Esophagus muscularis mucosa (tissue), 4 donors: ENCODE measurements around the gene LARGE1. TPM values are rescaled to one million over a fixed set of nuclear protein-coding genes. Genes with fewer than 3 reads are reported as not detected.

Experiments used
- DNase-seq: peaks from one replicate; pipeline ENCODE4 v3.0.0-alpha.2; 2017; ENCODE audit errors: extremely low spot score
- H3K27ac ChIP-seq, 4 donors: fragments of 200-600 bp; sonication (generic); replicated peaks in 1 of 4; 1 replicate in 3 of 4; 2 replicates in 1 of 4; pipeline ENCODE4 v1.5.1; 2016 to 2019; ENCODE audit warnings: mild to moderate bottlenecking in 1 of 4
- H3K27me3 ChIP-seq, 4 donors: fragments of 200-600 bp; sonication (generic); one replicate each; pipeline versions ENCODE4 v1.5.1 to v1.6.0; 2016 to 2019
- H3K36me3 ChIP-seq, 4 donors: fragments of 200-600 bp; sonication (generic); one replicate each; pipeline ENCODE4 v1.5.1; 2016 to 2019
- H3K4me1 ChIP-seq, 4 donors: fragments of 200-600 bp; sonication (generic); one replicate each; pipeline ENCODE4 v1.5.1; 2016 to 2019
- H3K4me3 ChIP-seq, 4 donors: fragments of 200-600 bp; sonication (generic); 1 replicate in 2 of 4; 2 replicates in 2 of 4; pipeline ENCODE4 v1.5.1; 2016 to 2019; ENCODE audit warnings: mild to moderate bottlenecking in 4 of 4, moderate library complexity in 1 of 4
- H3K9me3 ChIP-seq, 4 donors: fragments of 200-600 bp; sonication (generic); 1 replicate in 3 of 4; 2 replicates in 1 of 4; pipeline ENCODE4 v1.5.1; 2016 to 2019
- EP300 ChIP-seq: sonication (generic); formaldehyde crosslinking; IDR thresholded peaks from one replicate; pipeline ENCODE4 v1.6.1; 2017; ENCODE audit warnings: antibody characterized with exemption
- POLR2A ChIP-seq: fragments of 450-650 bp; IDR thresholded peaks from one replicate; pipeline ENCODE4 v1.6.1; 2017; ENCODE audit warnings: antibody characterized with exemption, moderate library complexity, mild to moderate bottlenecking, low read depth
- POLR2AphosphoS5 ChIP-seq, 2 donors: sonication (generic); formaldehyde crosslinking; IDR thresholded peaks; one replicate each; pipeline ENCODE4 v1.6.1; 2017; ENCODE audit warnings: antibody characterized with exemption in 2 of 2
- WGBS: methylation state at CpG from one replicate; pipeline ENCODE4 v1.1.5; 2018; 5-methylcytosine and 5-hydroxymethylcytosine counted together
- intact Hi-C: fragments of 100-400 bp; cut with DNase I; formaldehyde crosslinking; loops from one replicate; pipeline ENCODE4 v1.15.1; 2023
- total RNA-seq, 4 donors: library from RNA; depleted of rRNA; stranded (reverse); fragments of >200 nt; gene quantifications; one replicate each; pipeline versions ENCODE4 v1.1.0 to v1.2.1, GENCODE V29; 2016
- TF ChIP-seq, protein P1 (sequence below), 3 experiments: fragments of 200-600 bp in 2 of 3; fragments of 450-650 bp in 1 of 3; sonication (generic) in 2 of 3; IDR thresholded peaks; one replicate each; pipeline ENCODE4 v1.5.1; 2017 to 2019; ENCODE audit warnings: antibody characterized with exemption in 3 of 3, mild to moderate bottlenecking in 2 of 3, moderate library complexity in 1 of 3

LARGE1 gene
- total RNA-seq, 4 donors from 2014 or later = 29.9 to 48.4 (median 32.4) TPM

DNA sequence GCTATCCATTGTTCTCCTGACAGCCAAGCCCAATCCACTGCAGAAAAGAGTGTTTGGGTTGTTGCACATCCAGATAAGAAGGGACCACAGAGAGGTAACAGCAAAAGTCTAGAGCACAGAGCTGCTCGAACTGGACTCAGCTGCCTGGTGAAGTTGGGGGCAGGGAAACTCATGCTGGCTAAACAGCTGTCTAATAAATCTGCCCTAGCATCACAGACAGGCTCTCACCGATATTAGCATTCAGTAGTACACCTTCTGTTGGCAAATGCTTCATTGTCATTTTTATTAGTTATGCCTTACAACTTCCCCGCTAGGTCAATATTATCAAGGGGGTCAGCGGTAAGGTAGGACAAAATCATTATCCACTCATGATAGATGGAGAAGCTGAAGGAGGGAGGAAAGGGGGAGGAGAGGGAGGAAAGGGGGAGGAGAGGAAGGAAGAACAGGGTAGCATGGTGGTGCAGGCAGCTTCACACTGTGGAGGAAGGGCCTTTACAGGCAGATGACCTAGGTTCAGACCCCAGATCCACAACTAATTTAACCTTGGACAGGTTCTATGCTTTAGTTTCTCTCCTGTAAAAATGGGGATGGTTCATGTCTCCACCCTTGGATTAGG, 102.7 kb downstream of the LARGE1 start:
- 95% methylated on average over 4 of the region's 4 CpGs for whole genome bisulfite sequencing
- intact Hi-C loops = no loop called here
- H3K27ac ChIP-seq = no peak overlapping the region
- no peaks in the 10 kb centered on the region for H3K9me3 ChIP-seq
- H3K4me3 ChIP-seq = no peak overlapping the region
- no peak for DNase-seq
- peaks cover 7 to 21% (median 18%) of the 10 kb centered on the region in 4 donors for H3K4me1 ChIP-seq
- H3K36me3 ChIP-seq = no peaks in the 10 kb centered on the region
- H3K27me3 ChIP-seq = no peaks in the 10 kb centered on the region
- TF ChIP-seq EP300 (no peak), POLR2AphosphoS5 (IDR thresholded peaks at IDR 0.05) (no peak), POLR2A (no peak)
- TF ChIP-seq, protein P1, sequence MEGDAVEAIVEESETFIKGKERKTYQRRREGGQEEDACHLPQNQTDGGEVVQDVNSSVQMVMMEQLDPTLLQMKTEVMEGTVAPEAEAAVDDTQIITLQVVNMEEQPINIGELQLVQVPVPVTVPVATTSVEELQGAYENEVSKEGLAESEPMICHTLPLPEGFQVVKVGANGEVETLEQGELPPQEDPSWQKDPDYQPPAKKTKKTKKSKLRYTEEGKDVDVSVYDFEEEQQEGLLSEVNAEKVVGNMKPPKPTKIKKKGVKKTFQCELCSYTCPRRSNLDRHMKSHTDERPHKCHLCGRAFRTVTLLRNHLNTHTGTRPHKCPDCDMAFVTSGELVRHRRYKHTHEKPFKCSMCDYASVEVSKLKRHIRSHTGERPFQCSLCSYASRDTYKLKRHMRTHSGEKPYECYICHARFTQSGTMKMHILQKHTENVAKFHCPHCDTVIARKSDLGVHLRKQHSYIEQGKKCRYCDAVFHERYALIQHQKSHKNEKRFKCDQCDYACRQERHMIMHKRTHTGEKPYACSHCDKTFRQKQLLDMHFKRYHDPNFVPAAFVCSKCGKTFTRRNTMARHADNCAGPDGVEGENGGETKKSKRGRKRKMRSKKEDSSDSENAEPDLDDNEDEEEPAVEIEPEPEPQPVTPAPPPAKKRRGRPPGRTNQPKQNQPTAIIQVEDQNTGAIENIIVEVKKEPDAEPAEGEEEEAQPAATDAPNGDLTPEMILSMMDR (IDR thresholded peaks at IDR 0.05) = no peak

DNA sequence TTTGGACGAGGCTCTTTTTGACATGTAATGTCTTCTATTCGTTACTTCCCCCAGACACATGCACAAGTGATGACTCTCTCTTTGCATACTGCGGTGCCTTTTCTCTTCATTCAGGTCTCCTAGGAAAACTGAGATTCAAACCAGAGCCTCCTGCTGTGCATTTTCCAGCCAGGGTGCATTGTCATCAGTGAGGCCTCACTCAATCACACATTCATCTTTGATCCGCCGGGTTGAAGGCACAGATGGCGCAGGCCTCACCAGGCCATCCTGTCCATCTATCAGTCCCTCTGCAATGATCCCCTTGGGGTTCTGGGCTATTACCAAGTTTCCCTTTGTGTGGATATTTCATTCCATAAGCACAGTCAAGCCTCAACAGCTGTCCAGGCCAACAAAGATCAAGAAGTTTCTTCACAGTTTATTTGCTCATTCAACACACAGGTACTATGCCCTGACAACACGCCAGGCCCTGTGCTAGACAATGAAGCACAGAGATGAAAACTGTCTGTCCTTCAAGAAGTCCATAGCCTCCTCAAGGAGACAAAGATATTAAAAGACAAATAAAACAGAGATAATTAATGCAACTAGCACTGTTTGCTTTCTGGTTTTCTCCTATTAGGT, 107.8 kb downstream of the LARGE1 start:
- H3K4me1 ChIP-seq = peaks cover 27 to 30% (median 29%) of the 10 kb centered on the region in 4 donors
- intact Hi-C loops = no loop called here

DNA sequence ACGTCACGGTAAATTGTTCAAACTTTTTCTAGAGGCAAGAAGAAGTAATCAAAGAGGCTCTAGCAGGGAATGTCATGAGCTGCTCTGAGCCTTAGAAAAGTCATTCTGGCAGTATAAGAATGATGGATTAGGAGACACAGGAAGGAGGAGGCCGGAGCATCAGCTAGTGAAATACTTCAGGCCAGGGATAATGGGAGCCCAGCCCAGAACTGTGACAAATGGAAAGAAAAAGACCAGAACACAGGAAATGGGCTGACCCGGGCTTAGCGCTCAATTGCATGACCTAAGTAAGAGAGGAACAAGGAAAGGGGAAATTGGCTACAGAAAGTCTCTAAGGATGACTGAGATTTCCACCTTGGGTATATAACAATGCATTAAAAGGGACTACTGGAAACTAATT, 108.6 kb downstream of the LARGE1 start:
- TF ChIP-seq, protein P1 (IDR thresholded peaks at IDR 0.05) = no peak
- TF ChIP-seq POLR2AphosphoS5 (IDR thresholded peaks at IDR 0.05) (peak; percentile 71 to 80), POLR2A (no peak), EP300 (no peak)
- H3K27me3 ChIP-seq = no peaks in the 10 kb centered on the region
- H3K36me3 ChIP-seq = no peaks in the 10 kb centered on the region
- DNase-seq = peak; percentile 94
- no peak overlapping the region for H3K4me3 ChIP-seq
- intact Hi-C loops = no loop called here
- no peaks in the 10 kb centered on the region for H3K9me3 ChIP-seq
- WGBS = 20% methylated on average over 5 of the region's 5 CpGs
- H3K27ac ChIP-seq = peak overlapping the region; percentile 58 to 79 (median 73)
- H3K4me1 ChIP-seq = peaks cover 35 to 38% (median 36%) of the 10 kb centered on the region in 4 donors

More for the DNA sequence above, 107.8 kb downstream of the LARGE1 start:
- Histone ChIP-seq H3K27me3 (no peaks in the 10 kb centered on the region), H3K4me3 (no peak overlapping the region), H3K27ac (peak overlapping the region; percentile 58 to 79 (median 73)), H3K36me3 (no peaks in the 10 kb centered on the region), H3K9me3 (no peaks in the 10 kb centered on the region)
- no peak for DNase-seq
- WGBS = 80% methylated on average over 7 of the region's 7 CpGs
- TF ChIP-seq POLR2A (no peak), POLR2AphosphoS5 (IDR thresholded peaks at IDR 0.05) (no peak), EP300 (no peak)
- TF ChIP-seq, protein P1 (IDR thresholded peaks at IDR 0.05) = no peak

DNA sequence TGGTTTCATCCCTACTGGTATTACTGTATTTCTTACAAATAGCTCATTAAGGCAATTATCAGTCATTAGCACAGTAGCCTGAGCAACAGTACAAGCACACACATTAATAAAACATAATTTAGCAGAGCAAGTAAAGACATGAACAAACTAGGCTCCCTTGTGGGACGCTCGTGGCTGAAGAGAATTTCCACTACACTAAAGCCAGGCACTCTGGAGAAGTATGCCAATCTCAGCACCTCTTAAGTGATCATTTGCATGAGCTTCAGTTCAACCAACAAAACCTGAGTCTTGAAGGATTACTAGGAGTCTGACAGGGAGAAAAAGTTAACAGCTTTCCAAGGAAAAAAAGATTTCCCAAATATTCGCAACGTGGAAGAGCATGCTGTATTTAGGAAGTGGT, 109.1 kb downstream of the LARGE1 start:
- intact Hi-C loops = no loop called here
- no peak for DNase-seq
- 46% methylated on average over 4 of the region's 4 CpGs for WGBS
- H3K4me3 ChIP-seq = no peak overlapping the region
- peak overlapping the region; percentile 58 to 79 (median 73) for H3K27ac ChIP-seq
- H3K9me3 ChIP-seq = no peaks in the 10 kb centered on the region
- H3K4me1 ChIP-seq = peaks cover 38 to 42% (median 41%) of the 10 kb centered on the region in 4 donors
- H3K27me3 ChIP-seq = no peaks in the 10 kb centered on the region
- no peak for TF ChIP-seq POLR2AphosphoS5 (IDR thresholded peaks at IDR 0.05)
- no peak for TF ChIP-seq POLR2A
- TF ChIP-seq EP300 = no peak
- TF ChIP-seq, protein P1 (IDR thresholded peaks at IDR 0.05) = no peak
- no peaks in the 10 kb centered on the region for H3K36me3 ChIP-seq
